ENCODE results near the gene TM9SF2. TPM values are rescaled to one million over a fixed set of nuclear protein-coding genes. Genes with fewer than 3 reads are reported as not detected.
A peak's percentile ranks its signal among the peaks of the same experiment; 100 is the strongest.

Gene TM9SF2
- total RNA-seq, 1 donor from 2014 or later = 128 TPM

DNA sequence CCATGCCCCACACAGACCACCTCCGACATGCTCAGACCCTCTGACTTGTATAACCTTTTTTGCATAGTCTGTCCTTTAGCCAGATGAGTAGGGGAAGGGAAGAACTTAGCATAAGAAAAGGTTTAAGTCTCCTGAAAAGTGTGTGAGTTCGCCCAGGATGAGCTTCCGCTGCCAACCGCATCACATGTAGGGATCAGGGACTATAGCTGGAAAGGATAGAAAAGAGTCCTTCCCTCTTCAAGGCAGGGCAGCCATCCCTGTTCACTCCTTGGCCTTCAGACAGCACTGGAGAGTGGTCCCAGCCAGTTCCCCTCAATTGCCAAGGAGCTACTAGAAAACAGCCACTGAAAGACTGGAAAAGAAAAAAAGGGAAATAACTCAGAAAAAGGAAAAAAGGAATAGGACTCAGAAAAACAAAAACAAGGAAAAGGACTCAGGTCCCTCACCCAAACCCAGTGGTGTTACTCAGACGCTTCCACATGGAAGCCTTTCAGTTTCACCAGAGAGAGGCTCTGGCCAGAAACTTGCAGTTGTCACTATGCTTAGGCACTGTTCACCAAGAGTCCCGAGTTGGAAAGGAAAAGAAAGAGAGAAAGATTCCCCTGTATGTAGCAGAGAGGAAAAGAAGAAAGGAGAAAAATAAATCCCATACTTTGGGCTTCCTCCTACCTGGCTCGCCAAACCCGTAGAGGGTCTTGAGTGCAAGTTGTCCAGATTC is 5.6 kb upstream of the TM9SF2 start:
- TF ChIP-seq CTCF (IDR thresholded peaks at IDR 0.05; ENCODE audit: unreplicated experiment) = no peak
- peaks cover 20% of the 10 kb centered on the region for H3K4me1 Mint-ChIP-seq (ENCODE audit: unreplicated experiment)
- no peak overlapping the region for H3K27ac Mint-ChIP-seq (ENCODE audit: unreplicated experiment)
- DNase-seq (ENCODE audit: low spot score) = no peak
- H3K27me3 Mint-ChIP-seq (ENCODE audit: unreplicated experiment) = peaks cover 6% of the 10 kb centered on the region
- no peak overlapping the region for H3K4me3 Mint-ChIP-seq (ENCODE audit: unreplicated experiment)
- no peaks in the 10 kb centered on the region for H3K9me3 Mint-ChIP-seq (ENCODE audit: unreplicated experiment)
- peaks cover 7% of the 10 kb centered on the region for H3K36me3 Mint-ChIP-seq (ENCODE audit: low read depth, unreplicated experiment)

DNA sequence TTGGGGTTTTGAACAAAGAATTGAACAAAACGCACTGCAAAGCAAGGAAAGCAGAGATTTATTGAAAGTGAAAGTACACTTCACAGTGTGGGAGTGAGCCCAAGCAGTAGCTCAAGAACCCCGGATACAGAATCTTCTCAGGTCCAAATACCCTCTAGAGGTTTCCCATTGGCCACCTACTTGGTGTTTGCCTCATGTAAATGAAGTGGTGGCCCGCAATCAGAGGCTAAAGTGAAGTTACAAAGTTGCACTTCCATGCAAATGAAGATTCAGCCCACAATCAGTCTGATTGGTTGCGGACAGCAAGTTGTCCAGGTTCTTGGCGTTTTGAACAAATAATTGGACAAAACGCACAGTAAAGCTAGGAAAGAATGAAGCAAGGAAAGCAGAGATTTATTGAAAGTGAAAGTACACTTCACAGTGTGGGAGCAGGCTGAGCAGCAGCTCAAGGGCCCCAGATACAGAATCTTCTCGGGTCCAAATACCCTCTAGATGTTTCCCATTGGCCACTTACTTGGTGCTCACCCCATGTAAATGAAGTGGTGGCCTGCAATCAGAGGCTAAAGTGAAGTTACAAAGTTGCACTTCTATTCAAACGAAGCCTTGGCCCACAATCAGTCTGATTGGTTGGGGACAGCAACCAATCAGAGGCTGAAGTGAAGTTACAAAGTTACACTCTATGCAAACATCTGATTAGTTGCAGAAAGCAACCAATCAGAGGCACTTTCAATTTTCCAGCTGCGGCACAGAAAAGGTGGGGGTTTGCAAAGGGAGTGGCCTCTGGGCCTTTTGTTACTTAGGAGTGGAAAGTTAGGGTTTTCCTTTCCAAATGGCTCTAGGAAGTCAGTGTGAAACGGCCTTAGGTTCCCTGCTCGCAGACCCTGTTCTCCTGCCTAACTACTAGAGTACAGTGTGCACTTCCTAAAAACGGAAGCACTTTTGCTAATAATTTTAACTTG is 4.8 kb upstream of the TM9SF2 start:
- no peak for DNase-seq (ENCODE audit: low spot score)

DNA sequence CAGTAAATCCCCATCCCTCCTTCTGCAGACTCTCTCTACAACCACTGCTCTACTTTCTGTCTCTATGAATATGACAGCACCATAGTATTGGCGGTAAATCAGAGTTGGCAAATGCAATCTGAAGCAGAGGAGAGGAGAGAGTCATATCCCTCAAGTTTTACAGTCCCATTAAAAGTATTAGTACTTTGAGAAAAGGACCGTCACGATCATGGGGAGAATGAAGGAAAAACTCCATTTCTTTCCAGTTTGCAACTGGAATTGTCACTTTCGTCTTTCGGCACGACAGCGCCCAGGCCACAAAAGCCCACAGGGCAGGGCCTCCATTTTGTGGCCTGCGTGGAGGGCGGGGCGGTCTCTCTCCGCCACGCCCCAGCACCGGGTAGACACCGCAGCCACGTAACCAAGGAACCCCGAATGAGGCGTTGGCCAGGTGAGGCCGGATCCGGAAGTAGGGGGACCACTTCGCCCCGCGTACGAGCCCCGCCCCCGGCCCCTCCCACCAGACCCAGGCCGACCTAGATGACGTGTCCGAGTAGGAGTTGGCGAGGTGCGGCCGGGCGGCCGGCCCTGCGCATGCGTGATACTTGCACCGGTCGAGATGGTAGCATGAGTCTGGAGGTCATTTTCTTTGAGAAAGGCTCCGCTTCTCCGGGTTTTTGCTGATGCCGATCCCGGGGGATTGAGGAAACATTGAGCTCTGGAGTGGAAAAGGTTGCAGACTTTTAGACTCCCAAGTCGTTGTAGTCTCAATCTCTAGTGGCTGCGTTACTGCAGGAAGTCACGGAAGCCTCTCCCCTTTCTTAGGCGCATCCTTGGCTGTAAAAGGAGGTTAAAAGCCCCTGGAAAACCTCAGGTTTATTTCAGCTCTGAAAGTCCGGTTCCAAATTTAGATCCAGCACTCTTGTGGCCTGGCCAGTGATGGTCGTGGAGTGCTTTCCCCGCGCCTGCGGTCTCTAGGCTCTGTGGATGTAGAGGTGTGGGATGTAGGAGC is 2.8 kb upstream of the TM9SF2 start:
- peak; percentile 93 for DNase-seq (ENCODE audit: low spot score)
- Mint-ChIP-seq H3K27me3 (ENCODE audit: unreplicated experiment) (peaks cover 14% of the 10 kb centered on the region), H3K4me3 (ENCODE audit: unreplicated experiment) (peak overlapping the region; percentile 88), H3K27ac (ENCODE audit: unreplicated experiment) (peak overlapping the region; percentile 93), H3K4me1 (ENCODE audit: unreplicated experiment) (peaks cover 36% of the 10 kb centered on the region), H3K36me3 (ENCODE audit: low read depth, unreplicated experiment) (peaks cover 3% of the 10 kb centered on the region), H3K9me3 (ENCODE audit: unreplicated experiment) (no peaks in the 10 kb centered on the region)
- no peak for TF ChIP-seq CTCF (IDR thresholded peaks at IDR 0.05; ENCODE audit: unreplicated experiment)

More for the DNA sequence above, 4.8 kb upstream of the TM9SF2 start:
- Mint-ChIP-seq H3K27me3 (ENCODE audit: unreplicated experiment) (peaks cover 9% of the 10 kb centered on the region), H3K27ac (ENCODE audit: unreplicated experiment) (no peak overlapping the region), H3K4me3 (ENCODE audit: unreplicated experiment) (no peak overlapping the region), H3K4me1 (ENCODE audit: unreplicated experiment) (peaks cover 29% of the 10 kb centered on the region), H3K36me3 (ENCODE audit: low read depth, unreplicated experiment) (peaks cover 7% of the 10 kb centered on the region), H3K9me3 (ENCODE audit: unreplicated experiment) (no peaks in the 10 kb centered on the region)
- no peak for TF ChIP-seq CTCF (IDR thresholded peaks at IDR 0.05; ENCODE audit: unreplicated experiment)

- TF ChIP-seq CTCF (IDR thresholded peaks at IDR 0.05; ENCODE audit: unreplicated experiment) = no peak
- H3K36me3 Mint-ChIP-seq (ENCODE audit: low read depth, unreplicated experiment) = peaks cover 3% of the 10 kb centered on the region
- H3K27me3 Mint-ChIP-seq (ENCODE audit: unreplicated experiment) = peaks cover 14% of the 10 kb centered on the region
- peak overlapping the region; percentile 97 for H3K4me3 Mint-ChIP-seq (ENCODE audit: unreplicated experiment)
- H3K27ac Mint-ChIP-seq (ENCODE audit: unreplicated experiment) = peak overlapping the region; percentile 89
- peak; percentile 3 for DNase-seq (ENCODE audit: low spot score)
- peaks cover 38% of the 10 kb centered on the region for H3K4me1 Mint-ChIP-seq (ENCODE audit: unreplicated experiment)
- no peaks in the 10 kb centered on the region for H3K9me3 Mint-ChIP-seq (ENCODE audit: unreplicated experiment)
These were observed 461 bp upstream of the TM9SF2 start for GRCh38 chr13:99500839-99501183.

Data from endothelial cell (in vitro differentiated cells).